Measurements from ENCODE around the gene CLOCK.

CLOCK gene

GRCh38 chr4:55540271-55540670, 6.4 kb downstream of the CLOCK start:
- no peak for DNase-seq (ENCODE audit: low read depth, low spot score)

GRCh38 chr4:55539658-55540057, 7.1 kb downstream of the CLOCK start:
- no peak for DNase-seq (ENCODE audit: low read depth, low spot score)

DNA sequence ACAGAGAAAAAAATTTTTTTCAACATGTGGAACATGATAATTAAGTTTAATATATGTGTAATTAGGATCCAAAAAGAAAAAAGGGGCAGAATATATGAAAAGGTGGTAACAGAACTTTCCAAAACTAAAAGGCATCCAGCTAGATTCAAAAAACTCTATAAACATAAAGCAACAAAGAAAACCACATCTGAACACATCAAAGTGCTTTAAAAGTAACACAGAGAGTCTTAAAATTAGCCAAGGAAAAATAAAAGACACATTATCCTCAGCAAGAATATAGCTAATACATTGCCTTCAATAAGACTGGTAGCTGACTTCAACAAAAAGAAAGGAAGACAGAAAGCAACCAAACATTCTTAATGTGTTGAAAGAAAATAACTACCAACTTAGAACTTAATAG, 8.2 kb downstream of the CLOCK start:
- DNase-seq (ENCODE audit: low read depth, low spot score): no peak

GRCh38 chr4:55534306-55534705, 12.4 kb downstream of the CLOCK start:
- no peak for DNase-seq (ENCODE audit: low read depth, low spot score)

- DNase-seq (ENCODE audit: low read depth, low spot score): no peak
These were observed 16.0 kb downstream of the CLOCK start for GRCh38 chr4:55530691-55531090.

DNA sequence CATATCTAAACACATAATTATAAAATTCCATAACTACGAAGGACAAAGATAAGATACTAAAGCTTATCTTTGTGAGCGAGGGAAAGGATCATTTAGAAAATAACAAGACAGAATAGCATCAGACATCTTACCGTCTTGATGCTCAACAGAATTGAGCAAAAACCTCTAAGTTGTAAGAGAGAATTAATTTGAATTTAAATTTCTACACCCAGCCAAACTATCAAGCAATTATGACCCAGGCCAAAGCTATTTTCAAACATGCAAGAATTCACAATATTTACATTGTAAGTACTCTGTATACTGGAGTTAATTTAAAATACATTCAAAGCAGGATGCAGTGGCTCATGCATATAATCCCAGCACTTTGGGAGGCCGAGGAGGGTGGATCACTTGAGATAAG, 16.5 kb downstream of the CLOCK start:
- no peak for DNase-seq (ENCODE audit: low read depth, low spot score)

- DNase-seq (ENCODE audit: low read depth, low spot score): no peak
These were observed 18.2 kb downstream of the CLOCK start for GRCh38 chr4:55528491-55528890.

DNA sequence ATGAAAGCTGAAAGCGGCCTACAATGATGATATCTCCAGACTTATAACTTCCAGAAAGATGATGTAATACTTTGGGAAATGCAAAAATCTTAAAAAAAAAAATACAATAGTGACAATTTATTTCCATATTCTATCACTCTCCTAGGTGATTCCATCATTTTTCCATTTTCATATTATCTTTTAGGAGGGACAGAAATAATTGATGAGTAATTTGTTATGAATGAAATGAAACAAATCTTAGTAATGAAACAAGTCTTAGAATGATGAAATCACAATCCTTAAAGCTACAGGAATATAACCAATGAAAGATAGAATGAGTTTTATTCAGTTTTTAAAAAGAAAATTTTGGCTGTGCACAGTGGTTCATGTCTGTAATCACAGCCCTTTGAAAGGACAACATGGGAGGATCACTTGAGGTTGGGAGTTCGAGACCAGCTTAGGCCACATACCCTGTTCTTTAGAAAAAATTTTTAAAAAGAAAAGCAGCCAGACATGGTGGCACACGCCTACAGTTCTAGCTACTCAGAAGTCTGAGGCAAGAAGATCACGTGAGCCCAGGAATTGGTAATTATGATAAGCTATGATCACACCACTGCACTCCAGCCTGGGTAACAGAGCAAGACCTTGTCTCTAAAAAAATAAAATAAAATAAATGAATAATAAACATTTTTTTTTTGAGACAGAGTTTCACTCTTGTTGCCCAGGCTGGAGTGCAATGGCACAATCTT, 21.7 kb downstream of the CLOCK start:
- no peak for DNase-seq (ENCODE audit: low read depth, low spot score)

DNA sequence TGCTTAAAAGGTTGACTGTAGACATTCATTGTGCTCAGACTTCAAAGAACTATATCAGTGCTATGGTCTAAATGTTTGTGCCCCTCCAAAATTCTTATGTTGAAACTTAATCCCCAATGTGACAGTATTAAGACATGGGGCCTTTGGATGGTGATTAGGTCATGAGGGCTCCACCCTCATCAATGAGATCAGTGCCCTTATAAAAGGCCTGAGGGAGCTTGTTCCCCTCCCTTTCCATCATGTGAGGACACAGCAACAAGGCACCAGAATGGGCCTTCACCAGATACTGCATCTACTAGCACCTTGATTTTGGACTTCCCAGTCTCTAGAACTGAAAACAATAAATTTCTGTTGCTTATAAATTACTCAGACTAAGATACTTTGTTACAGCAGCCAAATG, 28.3 kb downstream of the CLOCK start:
- no peak for DNase-seq (ENCODE audit: low read depth, low spot score)

GRCh38 chr4:55517526-55518229, 29.0 kb downstream of the CLOCK start:
- DNase-seq (ENCODE audit: low read depth, low spot score): no peak

DNA sequence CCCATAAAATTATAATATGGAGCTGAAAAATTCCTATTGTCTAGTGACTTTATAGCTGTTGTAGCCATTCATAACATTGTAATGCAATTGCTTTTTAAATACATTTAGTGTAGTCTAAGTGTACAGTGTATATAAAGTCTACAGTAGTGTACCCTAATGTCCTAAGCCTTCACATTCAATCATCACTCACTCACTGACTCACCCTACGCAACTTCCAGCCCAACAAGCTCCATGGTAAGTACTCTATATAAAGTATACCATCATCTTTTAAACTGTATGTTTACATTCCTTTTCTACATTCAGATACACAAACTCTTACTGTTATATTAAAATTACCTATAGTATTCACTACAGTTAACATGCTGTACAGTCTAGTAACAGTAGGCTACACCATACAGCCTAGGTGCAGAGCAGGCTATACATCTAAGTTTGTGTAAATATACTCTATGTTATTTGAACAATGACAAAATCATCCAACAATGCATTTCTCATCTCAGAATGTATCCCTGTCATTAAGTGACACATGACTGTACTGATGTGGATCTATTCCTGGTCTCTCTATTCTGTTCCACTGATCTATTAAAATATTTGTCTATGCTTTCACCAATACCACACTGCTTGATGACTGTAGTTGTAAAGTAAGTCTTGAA, 33.7 kb downstream of the CLOCK start:
- DNase-seq (ENCODE audit: low read depth, low spot score): no peak

DNA sequence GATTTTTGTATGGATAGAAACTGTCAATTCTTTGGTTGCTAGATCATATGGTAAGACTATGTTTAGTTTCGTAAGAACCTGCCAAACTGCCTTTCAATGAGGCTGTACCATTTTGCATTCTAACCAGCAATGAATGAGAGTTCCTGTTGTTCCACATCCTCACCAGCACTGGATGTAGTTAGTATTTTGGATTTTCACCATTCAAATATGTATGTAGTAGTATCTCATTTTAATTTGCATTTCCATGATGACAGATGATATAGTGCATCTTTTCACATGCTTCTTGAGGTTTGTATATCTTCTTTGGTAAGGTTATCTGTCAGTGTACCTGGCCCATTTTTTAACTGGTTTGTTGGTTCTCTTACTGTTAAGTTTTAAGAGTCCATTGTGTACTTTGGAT, 34.6 kb downstream of the CLOCK start:
- DNase-seq (ENCODE audit: low read depth, low spot score): no peak

GRCh38 chr4:55510685-55511084, 36.0 kb downstream of the CLOCK start:
- no peak for DNase-seq (ENCODE audit: low read depth, low spot score)

DNA sequence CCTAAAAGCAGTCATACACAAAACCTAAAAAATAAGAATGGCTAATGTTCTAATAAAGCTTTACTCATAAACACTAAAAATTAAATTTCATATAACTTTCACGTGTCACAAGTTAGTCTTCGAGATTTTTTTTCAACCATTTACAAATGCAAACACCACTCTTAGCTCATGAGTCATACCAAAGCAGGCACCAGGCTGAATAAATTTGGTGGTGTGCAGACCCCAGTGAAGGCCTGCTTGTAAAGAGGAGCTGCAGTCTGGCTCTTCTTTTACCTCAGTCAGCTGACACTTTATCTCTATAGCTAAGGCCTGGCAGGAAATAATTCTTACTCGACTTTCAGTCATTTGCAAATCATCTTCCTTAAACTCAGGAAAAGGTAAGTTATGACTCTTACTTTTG, 37.4 kb downstream of the CLOCK start:
- no peak for DNase-seq (ENCODE audit: low read depth, low spot score)

GRCh38 chr4:55507612-55508011, 39.1 kb downstream of the CLOCK start:
- DNase-seq (ENCODE audit: low read depth, low spot score): no peak

GRCh38 chr4:55503169-55503568, 43.5 kb downstream of the CLOCK start:
- no peak for DNase-seq (ENCODE audit: low read depth, low spot score)

GRCh38 chr4:55500072-55500471, 46.6 kb downstream of the CLOCK start:
- DNase-seq (ENCODE audit: low read depth, low spot score): no peak

GRCh38 chr4:55499495-55499894, 47.2 kb downstream of the CLOCK start:
- peak; percentile 20 for DNase-seq (ENCODE audit: low read depth, low spot score)

GRCh38 chr4:55498051-55498450, 48.7 kb downstream of the CLOCK start:
- DNase-seq (ENCODE audit: low read depth, low spot score): no peak

DNA sequence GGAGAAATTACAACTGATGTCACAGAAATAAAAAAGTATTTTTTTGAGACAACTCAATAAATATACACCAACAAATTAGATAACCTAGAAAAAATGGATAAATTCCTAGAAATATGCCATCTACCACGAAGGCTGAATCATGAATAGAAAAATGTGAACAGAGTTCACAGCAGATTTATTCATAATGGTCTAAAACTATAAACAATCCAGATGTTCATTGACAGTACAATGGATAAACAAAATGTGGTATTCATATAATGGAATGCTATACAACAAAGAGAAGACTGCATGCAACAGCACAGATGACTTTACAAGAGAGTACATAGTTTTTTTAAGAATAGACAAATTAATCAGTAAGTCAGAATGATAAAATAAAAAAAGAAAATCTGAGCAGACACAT, 55.2 kb downstream of the CLOCK start:
- no peak for DNase-seq (ENCODE audit: low read depth, low spot score)

DNA sequence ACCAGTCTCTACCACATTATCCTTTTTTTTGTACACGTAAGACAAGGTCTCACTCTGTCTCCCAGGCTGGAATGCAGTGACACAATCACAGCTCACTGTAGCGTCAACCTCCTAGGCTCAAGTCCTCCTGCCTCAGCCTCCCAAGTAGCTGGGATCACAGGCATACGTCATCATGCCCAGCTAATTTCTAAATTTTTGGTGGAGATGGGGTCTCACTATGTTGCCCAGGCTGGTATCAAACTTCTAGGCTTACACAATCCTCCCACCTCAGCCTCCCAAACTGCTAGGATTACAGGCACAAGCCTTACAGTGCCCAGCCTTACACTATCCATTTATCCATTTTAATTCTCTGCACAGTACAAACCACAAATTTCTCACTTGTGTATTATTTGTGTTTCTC, 58.0 kb downstream of the CLOCK start:
- DNase-seq (ENCODE audit: low read depth, low spot score): no peak

DNA sequence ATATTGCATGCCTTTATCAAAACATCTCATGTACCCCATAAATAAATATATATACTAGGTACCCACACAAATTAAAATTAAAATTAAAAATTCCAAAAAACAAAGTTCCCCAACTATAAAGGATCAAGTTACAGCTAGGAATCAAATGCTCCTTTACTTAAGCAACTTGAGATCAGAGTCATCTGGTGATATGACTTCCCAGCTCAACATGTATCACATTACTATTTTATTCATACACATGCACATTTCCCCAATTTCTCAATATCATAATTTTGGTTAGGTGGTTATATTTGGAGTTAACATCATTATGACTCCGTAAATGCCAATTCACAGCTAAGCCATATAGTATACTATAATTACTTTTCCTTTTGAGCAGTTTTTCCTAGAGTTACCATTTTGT, 60.9 kb downstream of the CLOCK start:
- no peak for DNase-seq (ENCODE audit: low read depth, low spot score)

- no peak for DNase-seq (ENCODE audit: low read depth, low spot score)
These were observed 63.4 kb downstream of the CLOCK start for GRCh38 chr4:55483315-55483714.
